WTC11 (cell line): ENCODE data around the gene GTF3C4.

Source experiments
- CREB1 ChIP-seq: sonication (generic); formaldehyde crosslinking; IDR thresholded peaks from 2 replicates; pipeline ENCODE4 v1.8.0; 2023; ENCODE audit warnings: mild to moderate bottlenecking, missing genetic modification reagents
- FOXJ3 ChIP-seq: sonication (generic); formaldehyde crosslinking; IDR thresholded peaks from 2 replicates; pipeline ENCODE4 v1.9.0; 2021; ENCODE audit warnings: missing genetic modification reagents, mild to moderate bottlenecking, borderline replicate concordance
- MAX ChIP-seq: sonication (generic); formaldehyde crosslinking; IDR thresholded peaks from 2 replicates; pipeline ENCODE4 v1.8.0; 2022; ENCODE audit warnings: mild to moderate bottlenecking, missing genetic modification reagents
- NR2C2 ChIP-seq: sonication (generic); formaldehyde crosslinking; IDR thresholded peaks from 2 replicates; pipeline ENCODE4 v1.8.0; 2022; ENCODE audit warnings: mild to moderate bottlenecking, missing genetic modification reagents
- TCF7 ChIP-seq: sonication (generic); formaldehyde crosslinking; IDR thresholded peaks from 2 replicates; pipeline ENCODE4 v1.8.0; 2022; ENCODE audit warnings: mild to moderate bottlenecking, low read depth, missing genetic modification reagents, moderate library complexity
- ZNF138 ChIP-seq: sonication (generic); formaldehyde crosslinking; conservative IDR thresholded peaks from 2 replicates; pipeline ENCODE4 v1.8.1; 2022; ENCODE audit warnings: mild to moderate bottlenecking, moderate library complexity, missing genetic modification reagents
- TF ChIP-seq, protein P1 (sequence below): fragments of 200-600 bp; IDR thresholded peaks from 2 replicates; pipeline ENCODE4 v1.8.0; 2022; ENCODE audit warnings: antibody characterized with exemption
- TF ChIP-seq, protein P2 (sequence below): sonication (generic); formaldehyde crosslinking; IDR thresholded peaks from 2 replicates; pipeline ENCODE4 v1.8.0; 2022; ENCODE audit warnings: mild to moderate bottlenecking, missing genetic modification reagents
- TF ChIP-seq, protein P3 (sequence below): sonication (generic); formaldehyde crosslinking; conservative IDR thresholded peaks from 2 replicates; pipeline ENCODE4 v1.8.1; 2022; ENCODE audit warnings: mild to moderate bottlenecking, missing genetic modification reagents

- TF ChIP-seq ZNF138 (CRISPR knock-in tag) (no peak), CREB1 (CRISPR knock-in tag) (no peak), NR2C2 (CRISPR knock-in tag) (no peak), MAX (CRISPR knock-in tag) (no peak), FOXJ3 (CRISPR knock-in tag) (no peak), TCF7 (CRISPR knock-in tag) (no peak)
- TF ChIP-seq, protein P1, sequence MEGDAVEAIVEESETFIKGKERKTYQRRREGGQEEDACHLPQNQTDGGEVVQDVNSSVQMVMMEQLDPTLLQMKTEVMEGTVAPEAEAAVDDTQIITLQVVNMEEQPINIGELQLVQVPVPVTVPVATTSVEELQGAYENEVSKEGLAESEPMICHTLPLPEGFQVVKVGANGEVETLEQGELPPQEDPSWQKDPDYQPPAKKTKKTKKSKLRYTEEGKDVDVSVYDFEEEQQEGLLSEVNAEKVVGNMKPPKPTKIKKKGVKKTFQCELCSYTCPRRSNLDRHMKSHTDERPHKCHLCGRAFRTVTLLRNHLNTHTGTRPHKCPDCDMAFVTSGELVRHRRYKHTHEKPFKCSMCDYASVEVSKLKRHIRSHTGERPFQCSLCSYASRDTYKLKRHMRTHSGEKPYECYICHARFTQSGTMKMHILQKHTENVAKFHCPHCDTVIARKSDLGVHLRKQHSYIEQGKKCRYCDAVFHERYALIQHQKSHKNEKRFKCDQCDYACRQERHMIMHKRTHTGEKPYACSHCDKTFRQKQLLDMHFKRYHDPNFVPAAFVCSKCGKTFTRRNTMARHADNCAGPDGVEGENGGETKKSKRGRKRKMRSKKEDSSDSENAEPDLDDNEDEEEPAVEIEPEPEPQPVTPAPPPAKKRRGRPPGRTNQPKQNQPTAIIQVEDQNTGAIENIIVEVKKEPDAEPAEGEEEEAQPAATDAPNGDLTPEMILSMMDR = no peak
- TF ChIP-seq, protein P2, sequence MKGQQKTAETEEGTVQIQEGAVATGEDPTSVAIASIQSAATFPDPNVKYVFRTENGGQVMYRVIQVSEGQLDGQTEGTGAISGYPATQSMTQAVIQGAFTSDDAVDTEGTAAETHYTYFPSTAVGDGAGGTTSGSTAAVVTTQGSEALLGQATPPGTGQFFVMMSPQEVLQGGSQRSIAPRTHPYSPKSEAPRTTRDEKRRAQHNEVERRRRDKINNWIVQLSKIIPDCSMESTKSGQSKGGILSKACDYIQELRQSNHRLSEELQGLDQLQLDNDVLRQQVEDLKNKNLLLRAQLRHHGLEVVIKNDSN = no peak
- TF ChIP-seq, protein P3, sequence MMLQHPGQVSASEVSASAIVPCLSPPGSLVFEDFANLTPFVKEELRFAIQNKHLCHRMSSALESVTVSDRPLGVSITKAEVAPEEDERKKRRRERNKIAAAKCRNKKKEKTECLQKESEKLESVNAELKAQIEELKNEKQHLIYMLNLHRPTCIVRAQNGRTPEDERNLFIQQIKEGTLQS (CRISPR knock-in tag) = no peak
Measured at GRCh38 chr9:132674485-132674884, 4.2 kb downstream of the GTF3C4 start.
